Activated gamma-delta T cell treated with anti-CD3 and anti-CD28 coated beads, Interleukin-2, amount 50 U/mL, for 16 hours (primary cell): Measurements from ENCODE around the gene B4GALNT2.
"Not testable (repeated sequence)": the region's sequence is repeated elsewhere in the genome, so short reads cannot be mapped to it uniquely, and the experiment has no call there.

Experiments
- DNase-seq: peaks from one replicate; pipeline ENCODE4 v3.0.0-alpha.2; 2020; ENCODE audit warnings: low read depth

The B4GALNT2 gene

DNA sequence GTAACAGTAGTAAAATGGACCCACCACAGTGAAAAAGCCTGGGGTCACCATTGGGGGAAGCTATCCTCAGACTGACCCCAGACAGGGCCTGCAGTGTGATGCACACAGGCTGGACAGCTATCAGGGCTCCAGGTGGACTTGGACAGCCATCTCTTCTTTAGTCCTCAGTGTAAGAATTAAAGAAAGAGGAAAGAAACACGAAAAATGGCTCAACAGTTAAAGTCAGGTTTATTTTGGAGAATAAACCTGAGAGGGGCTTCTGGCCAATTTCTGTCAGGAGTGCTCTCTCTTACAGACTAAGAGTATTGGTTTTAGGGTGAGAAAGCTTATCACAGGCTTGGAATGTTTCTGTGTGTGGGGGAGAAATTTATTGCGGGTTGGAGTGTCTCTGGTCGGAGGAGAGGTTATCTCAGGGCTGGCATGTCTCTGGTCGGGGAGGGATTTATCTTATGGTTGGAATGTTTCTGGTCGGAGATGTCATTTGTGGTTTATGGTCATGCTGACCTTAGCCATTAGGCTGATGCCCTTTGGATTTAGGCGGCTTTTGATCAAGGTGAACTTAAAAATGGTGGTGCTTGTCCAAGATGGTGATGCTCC, 10.8 kb upstream of the B4GALNT2 start:
- no peak for DNase-seq

DNA sequence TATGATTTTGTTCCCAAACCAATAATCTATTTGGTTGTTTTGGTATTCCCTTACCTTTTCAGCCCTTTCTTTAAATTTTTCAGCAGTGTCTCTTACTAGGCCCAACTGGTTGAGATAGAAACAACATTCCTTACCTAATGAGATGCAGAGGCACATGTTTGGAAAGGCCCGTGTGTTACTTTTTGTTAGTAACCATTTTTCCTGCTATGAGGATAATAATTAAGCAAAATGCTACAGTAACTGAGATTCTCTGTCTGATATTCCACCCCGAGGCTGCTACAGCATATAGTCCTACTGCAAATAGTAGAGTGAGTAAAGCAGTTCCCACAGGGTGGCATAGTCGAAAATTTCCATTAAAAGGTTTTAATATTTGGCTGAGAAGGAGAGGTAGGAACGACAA, 10.0 kb upstream of the B4GALNT2 start:
- DNase-seq = no peak

DNA sequence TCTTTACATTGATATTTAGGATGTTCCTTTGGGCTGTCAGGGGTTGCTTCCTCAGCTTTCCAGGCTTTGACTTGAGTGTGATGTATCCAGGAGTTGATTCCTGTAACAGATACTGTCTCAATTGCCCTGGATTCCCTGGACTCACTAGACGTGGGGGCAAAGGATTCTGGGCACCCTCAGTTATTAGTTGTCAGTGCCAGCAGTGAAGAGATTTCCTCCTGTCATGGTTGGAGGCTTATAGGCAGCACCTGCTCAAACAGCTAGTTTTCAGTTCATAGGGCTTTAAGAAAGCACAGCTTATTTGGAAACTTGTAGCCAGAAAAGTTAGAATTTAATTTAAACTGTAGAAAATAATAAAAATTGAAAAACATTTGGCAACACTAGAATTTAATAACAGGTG, 9.5 kb upstream of the B4GALNT2 start:
- no peak for DNase-seq

DNA sequence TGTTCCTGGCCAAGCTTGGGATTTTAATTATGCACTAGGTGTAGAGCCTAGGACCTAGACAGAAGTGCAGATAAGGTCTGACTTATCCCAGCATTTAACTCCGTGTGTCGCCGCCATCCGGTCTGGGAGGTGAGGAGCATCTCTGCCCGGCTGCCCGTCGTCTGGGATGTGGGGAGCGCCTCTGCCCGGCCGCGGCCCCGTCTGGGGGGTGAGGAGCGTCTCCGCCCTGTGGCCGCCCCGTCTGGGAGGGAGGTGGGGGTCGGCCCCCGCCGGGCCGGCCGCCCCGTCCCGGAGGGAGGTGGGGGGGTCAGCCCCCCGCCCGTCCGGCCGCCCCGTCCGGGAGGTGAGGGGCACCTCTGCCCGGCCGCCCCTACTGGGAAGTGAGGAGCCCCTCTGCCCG, 7.1 kb upstream of the B4GALNT2 start:
- DNase-seq = no peak

DNA sequence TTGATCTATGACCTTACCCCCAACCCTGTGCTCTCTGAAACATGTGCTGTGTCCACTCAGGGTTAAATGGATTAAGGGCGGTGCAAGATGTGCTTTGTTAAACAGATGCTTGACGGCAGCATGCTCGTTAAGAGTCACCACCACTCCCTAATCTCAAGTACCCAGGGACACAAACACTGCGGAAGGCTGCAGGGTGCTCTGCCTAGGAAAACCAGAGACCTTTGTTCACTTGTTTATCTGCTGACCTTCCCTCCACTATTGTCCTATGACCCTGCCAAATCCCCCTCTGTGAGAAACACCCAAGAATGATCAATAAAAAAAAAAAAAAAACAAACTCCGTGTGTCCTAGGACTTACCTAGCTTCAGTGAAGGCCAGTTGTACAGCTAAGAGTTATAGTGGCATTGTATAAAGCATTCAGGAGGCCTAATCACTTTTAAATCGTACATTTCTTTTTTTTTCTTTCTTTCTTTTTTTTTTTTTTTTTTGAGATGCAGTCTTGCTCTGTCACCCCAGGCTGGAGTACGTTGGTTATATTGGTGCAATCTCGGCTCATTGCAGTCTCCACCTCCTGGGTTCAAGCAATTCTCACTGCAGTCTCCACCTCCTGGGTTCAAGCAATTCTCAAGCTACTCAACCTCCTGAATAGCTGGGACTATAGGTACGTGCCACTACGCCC, 6.2 kb upstream of the B4GALNT2 start:
- DNase-seq = not testable (repeated sequence)

DNA sequence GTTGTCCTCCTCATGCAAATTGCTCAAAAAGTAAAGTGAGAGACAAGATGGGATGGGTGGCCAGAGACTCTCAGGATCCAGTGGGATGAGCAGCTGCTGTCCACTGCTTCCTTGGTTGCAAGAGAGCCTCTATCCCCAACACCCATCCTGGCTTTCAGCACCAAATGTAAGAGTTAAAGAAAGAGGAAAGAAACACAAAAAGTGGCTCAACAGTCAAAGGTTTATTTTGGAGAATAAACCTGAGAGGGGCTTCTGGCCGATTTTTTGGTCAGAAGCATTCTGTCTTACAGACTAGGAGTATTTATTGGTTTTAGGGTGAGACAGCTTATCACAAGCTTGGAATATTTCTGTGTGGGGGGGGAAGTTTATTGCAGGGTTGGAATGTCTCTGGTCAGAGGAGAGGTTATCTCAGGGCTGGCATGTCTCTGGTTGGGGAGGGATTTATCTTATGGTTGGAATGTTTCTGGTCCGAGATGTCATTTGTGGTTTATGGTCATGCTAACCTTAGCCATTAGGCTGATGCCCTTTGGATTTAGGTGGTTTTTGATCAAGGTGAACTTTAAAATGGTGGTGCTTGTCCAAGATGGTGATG, 3.1 kb upstream of the B4GALNT2 start:
- not testable (repeated sequence) for DNase-seq

DNA sequence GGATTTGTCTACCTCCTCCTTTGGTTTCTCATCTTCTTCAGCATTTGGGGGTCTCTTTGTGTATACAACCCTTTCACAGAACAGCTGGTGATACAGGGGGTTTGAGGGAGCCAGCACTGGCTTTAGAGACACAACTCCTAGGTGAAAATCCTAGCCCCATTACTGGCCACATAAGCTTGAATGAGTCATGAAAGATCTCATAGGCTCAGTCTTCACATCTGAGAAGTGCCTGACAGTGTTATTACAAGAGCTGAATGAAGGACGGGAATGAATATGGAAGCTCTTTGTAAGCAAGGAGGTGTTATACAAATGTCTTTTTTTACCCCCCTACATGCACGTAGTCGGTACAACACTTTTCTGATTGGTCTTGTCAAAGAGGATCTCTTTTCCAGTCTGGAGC, 1.7 kb upstream of the B4GALNT2 start:
- no peak for DNase-seq

DNA sequence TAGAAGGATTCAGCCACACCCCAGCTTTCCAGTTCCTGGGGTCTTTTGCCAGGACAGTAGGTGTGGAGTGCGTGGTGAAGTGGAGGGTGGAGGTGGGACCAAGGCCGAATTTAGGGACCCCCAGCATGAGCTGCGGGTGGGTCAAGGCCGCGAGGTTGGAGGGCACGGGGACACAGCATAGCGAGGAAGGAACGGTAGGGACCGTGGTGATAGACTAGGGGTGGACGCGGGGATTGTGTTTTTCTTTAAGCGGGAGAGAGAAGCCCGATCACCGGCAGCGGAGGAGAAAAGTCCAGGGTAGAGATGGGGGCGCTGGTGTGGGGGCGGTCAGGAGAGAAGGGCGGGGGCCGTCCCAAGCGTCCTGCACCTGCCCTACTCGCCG, 261 bp upstream of the B4GALNT2 start:
- DNase-seq = no peak

DNA sequence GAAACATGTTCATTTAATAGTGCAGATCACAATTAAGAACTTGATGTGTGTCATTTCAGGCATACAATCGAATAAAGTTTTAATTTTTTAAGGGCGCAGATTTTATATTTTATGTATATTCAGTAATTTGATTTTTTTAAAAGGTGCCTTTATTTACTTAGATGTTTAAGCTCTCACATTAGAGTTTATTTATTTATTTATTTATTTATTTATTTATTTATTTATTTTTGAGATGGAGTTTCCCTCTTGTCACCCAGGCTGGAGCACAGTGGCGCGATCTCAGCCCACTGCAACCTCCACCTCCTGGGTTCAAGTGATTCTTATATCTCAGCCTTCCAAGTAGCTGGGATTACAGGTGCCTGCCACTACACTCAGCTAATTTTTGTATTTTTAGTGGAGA, 3.8 kb downstream of the B4GALNT2 start:
- no peak for DNase-seq

DNA sequence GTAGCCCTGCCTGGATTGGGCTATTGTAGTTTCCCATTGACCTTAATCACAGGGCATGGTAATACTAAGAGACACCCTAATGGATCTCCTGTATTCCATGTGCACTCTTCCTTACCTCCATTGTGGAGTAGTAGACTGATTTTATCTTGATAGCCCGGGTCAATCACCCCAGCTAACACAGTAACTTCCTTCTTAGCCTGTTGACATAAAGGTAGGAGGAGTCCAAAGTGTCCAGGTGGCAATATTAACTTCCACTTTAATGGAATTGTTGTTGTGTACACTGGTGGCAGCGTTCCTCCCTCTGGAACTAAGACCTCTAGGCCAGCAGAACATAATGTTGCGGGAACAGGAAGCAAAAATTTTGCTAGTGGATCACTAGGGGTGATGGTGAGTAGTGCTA, 13.1 kb downstream of the B4GALNT2 start:
- DNase-seq = not testable (repeated sequence)

DNA sequence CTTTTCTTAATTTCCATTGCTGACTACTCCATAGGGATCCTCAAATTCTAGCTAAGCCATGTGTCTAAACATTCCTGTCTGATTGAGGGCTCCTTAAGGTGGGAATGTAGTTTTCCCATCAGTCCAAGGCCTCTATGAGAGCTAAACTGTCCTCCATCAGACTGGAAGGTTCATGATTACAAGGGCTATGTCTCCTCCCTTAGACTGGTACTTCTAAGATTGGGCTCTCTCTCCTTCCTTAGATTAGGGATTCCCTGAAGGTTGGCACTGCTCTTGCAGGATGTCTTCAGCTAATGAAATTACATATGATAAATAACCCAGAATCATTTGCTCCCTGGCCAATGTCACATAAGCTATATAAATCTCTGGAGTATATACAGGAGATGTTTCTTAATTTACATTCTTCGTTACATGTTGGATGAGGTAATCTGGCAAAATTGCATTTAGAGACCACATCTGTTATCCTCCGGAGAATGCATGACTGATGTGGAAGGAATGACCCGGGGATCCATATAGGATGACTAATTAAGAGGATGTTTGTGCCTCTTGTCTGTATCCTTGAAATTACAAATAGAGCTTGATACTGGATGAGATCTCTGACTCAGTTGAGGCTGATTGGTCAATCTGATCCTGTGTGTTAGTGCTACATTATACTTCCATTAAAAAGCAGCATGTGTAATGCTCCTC, 14.2 kb downstream of the B4GALNT2 start:
- DNase-seq = no peak

DNA sequence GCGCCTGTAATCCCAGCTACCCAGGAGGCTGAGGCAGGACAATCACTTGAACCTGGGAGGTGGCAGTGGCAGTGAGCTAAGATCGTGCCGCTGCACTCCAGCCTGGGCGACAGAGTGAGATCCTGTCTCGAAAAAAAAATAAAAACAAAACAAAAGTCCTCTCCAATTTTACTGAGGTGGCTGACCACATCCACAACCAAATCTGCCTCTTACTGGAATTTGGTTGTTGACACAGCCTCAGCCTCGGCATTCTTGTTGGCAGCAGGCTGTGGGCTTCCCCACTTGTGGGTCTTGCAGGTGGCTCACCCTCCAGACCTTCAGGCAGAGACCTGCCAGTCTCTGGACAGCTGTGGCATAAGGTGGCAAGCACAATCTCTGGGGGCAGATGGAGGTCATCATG, 15.6 kb downstream of the B4GALNT2 start:
- no peak for DNase-seq

DNA sequence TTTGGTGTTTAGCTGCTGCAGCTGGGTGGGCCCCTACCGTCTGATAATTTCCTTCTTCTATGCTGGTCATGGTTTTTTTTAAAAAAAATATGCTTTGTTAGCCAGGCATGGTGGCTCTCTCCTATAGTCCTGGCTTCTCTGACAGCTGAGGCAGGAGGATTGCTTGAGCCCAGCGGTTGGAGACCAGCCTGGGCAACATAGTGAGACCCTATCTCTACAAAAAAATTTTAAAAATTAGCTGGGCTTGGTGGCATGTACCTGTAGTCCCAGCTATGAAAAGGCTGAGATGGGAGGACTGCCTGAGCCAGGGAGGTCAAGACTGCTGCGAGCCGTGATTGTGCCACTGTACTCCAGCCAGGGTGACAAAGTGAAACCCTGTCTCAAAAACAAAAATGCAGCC, 19.4 kb downstream of the B4GALNT2 start:
- DNase-seq = no peak

DNA sequence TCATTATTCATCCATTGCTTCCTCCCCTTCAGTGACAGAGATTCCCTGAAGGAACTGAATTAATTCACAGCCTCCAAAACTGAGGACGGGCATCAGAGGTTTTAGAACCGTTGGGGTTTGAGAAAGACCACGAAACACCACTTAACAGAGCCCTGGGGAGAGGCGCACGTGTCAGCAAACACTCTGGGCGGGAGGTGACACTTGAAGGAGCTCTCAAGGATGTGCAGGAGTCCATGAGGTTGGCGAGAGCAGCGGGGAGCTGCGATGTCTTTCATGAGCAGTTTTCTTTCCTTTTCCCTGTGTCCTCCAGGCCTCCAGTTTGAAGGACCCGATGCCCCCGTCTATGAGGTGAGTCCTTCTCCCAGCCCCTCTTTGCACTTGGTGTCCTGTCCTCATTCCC, 23.7 kb downstream of the B4GALNT2 start:
- DNase-seq = no peak

DNA sequence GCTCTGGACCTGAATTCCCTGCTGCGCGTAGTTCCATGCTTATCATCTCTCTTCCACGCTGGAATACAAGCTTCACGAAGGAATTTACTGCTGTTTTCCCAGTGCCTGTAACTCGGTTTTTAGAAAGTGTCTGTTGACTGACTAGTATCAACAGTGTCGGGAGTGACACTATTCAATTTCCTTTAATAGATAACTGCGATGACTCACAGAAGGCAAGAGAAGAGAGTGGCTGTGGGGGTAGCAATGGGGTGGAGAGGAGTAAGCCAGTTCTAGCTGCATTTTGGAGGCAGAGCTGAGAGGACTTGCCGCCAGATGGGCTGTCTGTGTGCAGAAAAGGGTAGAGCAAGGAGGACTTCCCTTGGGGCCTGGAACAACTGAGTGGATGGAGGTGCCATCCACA, 25.2 kb downstream of the B4GALNT2 start:
- no peak for DNase-seq

DNA sequence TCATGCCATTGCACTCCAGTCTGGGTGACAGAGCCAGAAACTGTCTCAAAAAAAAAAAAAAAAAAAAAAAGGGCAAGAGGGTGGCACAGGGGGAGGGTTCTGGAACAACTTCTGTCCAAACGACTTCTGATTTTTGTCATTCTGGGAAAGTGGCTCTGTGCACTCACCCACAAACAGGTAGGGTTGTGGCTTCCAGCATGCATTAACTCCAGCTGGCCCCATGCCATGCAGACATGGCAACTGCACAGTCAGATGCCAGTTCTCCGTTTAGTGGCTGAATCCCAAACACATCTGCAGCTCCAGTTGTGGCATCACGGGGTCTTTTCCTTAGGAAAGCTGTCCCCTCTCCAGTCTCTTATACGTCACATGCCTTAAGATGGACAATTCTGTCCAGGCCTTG, 30.3 kb downstream of the B4GALNT2 start:
- DNase-seq = no peak

DNA sequence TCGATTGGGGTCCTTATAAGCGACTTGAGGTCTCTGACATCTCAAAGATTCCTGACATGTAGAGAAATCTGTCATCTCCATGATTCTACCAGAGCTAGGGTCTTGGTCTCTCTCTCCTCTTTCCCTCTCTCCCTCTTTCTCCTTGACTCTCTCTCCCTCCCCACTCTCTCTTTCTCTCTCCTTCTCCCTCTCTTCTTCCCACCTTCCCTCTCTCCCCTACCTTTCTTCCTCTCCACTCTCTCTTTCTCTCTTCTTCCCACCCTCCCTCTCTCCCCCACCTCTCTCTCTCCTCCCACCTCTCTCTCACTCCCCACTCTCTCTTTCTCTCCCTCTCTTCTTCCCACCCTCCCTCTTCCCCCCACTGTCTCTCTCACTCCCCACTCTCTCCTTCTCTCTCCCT, 32.6 kb downstream of the B4GALNT2 start:
- DNase-seq = no peak

DNA sequence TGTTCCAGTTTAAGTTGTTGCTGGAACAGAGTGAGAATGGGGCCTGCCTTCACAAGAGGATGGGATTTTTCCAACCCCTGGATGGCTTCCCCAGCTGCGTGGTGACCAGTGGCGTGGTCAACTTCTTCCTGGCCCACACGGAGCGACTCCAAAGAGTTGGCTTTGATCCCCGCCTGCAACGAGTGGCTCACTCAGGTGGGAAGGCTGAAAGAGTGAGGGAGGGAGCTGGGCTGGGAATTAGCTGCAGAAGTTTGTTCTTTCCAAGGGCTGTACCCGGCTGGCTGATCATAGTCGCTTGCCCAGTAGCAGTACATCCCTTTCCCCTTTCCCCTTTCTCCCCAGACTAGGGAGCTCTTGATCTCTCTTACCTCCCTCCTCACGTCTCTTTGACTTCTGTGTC, 36.1 kb downstream of the B4GALNT2 start:
- no peak for DNase-seq

DNA sequence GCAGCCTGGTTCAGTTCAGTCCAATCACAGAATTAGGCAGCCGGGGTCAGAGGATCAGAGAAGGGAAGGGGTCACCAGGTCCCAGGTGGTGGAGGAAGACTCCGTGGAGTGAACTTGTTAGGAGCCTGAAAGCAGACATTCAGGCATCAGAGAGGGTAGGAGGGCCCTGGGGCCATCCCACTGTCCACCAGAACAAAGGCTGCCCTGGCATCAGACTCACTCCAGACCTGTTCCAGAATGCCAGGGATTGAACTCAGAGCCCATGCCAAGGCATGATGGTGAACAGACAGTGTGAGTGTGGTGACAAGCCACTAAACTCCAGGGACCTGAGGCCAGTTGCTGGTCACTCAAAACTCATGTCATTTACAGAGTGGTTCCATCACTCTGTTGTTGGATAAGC, 37.6 kb downstream of the B4GALNT2 start:
- DNase-seq = no peak

DNA sequence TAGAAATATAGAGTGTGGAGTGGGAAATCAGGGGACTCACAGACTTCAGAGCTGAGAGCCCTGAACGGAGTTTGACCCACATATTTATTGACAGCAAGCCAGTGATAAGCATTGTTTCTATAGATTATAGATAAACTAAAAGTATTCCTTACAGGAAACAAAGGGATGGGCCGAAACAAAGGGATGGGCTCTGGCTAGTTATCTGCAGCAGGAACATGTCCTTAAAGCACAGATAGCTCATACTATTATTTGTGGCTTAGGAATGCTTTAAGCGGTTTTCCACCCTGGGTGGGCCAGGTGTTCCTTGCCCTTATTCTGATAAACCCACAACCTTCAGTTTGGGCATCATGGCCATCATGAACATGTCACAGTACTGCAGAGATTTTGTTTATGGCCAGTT, 38.1 kb downstream of the B4GALNT2 start:
- not testable (repeated sequence) for DNase-seq

DNA sequence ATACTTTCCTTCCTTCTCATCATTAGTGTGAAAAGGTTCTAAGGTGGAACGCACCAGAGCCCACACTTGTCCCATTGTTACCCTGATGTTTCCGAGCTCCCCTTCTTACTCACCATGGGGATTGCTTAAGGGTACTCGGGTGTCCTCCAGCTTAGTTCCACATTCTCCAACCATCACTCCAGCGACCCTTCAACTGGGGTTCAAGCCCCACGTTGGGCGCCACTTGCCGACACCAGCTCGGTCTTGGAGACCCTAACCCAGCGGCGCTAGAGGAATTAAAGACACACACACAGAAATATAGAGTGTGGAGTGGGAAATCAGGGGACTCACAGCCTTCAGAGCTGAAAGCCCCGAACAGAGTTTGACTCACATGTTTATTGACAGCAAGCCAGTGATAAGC, 43.4 kb downstream of the B4GALNT2 start:
- not testable (repeated sequence) for DNase-seq

DNA sequence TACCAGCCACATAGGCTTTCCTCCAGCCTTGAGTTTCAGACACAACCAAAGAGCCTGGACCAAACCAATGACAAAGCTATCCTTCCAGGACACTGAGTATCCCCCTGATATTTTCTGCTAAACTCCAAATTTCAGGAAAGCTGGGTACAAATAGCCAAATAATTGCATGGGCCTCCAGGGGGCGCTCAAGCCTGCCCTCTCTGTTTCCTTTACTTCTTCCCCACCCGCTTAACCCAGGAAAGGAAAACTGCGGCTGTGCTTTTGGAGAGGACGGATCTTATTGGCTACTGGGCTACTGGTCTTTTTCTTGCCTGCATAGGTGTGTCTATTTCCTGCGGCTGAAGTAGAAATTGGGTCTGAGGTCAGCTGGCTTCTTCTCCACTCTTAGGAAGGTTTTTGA, 47.7 kb downstream of the B4GALNT2 start:
- DNase-seq = peak; percentile 49

DNA sequence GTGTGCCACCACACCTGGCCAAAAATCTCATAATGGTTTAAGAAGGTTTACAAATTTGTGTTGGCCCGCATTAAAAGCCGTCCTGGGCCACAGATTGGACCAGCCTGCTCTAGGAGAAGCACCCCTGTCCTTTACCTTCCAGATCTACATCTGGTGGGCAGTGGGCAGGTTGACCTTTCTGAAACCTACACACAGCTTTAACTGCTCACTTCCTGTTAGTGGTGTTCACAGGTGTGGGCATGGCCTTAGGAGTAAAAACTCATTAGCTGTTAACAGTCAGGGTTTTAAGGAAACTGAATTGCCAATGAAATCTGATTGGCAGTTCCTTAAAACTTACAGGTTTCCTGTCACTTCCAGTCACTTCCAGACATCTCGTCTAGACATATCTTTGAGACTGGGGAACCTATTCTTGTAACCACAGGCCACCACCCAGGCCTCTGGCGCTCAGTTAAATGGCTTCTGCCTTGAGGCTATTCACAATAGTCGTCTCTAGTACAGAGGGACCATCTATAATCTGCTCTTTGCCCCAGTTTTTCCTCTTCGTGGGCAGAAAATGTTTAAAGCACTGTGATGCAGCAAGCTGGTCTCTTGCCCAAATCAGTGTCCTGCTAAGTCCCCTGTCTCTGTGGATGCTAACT, 48.5 kb downstream of the B4GALNT2 start:
- no peak for DNase-seq
